ENCODE results near the gene SORCS1.

Gene SORCS1

GRCh38 chr10:106919871-106920282 lies 244.6 kb downstream of the SORCS1 start:
- H3K4me3 ChIP-seq (ENCODE audit: low read depth, low read length) = no peak overlapping the region
- TF ChIP-seq, protein P1, sequence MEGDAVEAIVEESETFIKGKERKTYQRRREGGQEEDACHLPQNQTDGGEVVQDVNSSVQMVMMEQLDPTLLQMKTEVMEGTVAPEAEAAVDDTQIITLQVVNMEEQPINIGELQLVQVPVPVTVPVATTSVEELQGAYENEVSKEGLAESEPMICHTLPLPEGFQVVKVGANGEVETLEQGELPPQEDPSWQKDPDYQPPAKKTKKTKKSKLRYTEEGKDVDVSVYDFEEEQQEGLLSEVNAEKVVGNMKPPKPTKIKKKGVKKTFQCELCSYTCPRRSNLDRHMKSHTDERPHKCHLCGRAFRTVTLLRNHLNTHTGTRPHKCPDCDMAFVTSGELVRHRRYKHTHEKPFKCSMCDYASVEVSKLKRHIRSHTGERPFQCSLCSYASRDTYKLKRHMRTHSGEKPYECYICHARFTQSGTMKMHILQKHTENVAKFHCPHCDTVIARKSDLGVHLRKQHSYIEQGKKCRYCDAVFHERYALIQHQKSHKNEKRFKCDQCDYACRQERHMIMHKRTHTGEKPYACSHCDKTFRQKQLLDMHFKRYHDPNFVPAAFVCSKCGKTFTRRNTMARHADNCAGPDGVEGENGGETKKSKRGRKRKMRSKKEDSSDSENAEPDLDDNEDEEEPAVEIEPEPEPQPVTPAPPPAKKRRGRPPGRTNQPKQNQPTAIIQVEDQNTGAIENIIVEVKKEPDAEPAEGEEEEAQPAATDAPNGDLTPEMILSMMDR (IDR thresholded peaks at IDR 0.05; ENCODE audit: low read depth, low read length) = no peak

DNA sequence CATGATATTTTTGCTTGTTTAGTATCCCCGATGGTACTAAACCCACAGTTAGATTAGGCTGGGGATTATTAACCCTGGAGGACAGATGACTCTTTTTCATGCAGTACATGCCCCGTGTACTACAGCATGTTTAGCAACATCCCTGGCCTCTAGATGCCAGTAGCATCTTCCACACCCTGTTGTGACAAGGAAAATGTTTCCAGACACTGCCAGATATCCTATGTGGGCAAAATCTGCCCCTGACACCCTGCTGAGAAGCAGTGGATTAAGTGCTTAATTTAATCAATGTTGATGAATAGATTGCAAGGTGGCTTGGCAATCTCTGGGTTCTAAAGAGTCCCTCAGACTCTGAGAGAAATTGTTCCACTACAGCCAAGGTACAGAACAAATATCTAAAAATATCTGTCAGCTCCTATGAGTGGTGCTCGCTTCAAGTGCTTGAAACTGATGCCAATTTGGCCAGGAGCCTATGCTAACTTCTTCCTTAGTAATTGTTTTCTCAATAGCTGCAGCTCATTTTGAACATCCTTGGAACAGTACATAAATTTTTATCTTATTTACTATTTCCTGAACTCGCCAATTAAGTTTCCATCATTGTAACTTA lies 247.0 kb downstream of the SORCS1 start:
- no peak overlapping the region for H3K4me3 ChIP-seq (ENCODE audit: low read depth, low read length)
- TF ChIP-seq, protein P1 (IDR thresholded peaks at IDR 0.05; ENCODE audit: low read depth, low read length) = no peak

DNA sequence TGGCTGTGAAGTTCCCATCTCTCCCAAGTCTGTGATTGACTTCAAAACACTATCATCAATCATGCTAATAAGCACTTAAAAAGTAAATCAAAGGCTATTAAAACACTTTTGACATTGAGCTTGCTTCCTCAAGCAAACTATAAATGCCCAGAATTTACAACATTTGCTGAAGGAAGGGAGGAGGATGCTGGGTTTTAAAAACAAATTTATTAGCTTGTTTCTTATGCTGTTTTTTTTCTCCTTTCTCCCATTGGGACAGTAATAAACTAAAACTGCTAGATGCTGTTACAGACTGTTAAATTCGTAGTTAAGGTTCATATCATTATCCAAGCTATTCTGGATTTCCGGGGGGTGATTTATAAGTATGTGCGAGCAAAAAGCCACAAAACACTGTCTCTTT lies 250.5 kb downstream of the SORCS1 start:
- TF ChIP-seq, protein P1 (IDR thresholded peaks at IDR 0.05; ENCODE audit: low read depth, low read length) = no peak
- H3K4me3 ChIP-seq (ENCODE audit: low read depth, low read length) = no peak overlapping the region

- TF ChIP-seq, protein P1 (IDR thresholded peaks at IDR 0.05; ENCODE audit: low read depth, low read length) = no peak
- no peak overlapping the region for H3K4me3 ChIP-seq (ENCODE audit: low read depth, low read length)
These were observed 251.2 kb downstream of the SORCS1 start for GRCh38 chr10:106913348-106913747.

DNA sequence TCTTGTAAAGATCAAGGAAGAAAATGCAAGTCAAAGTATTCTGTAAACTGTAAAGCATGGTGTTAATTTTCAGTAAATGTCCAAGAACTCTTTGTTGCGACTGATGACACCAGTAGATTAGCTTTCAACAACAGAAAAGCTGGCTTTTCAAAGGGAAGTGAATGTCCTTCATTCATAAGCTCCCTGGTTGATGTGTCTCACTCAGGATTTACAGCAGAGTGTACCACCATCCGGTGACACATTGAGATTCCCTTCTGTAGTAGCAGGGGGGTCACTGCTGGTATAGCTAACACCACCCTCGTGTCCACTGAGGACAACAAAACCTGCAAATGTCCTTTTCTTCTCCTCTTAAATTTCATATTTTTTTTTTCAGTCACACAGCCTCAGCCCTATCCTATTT lies 253.4 kb downstream of the SORCS1 start:
- no peak overlapping the region for H3K4me3 ChIP-seq (ENCODE audit: low read depth, low read length)
- TF ChIP-seq, protein P1 (IDR thresholded peaks at IDR 0.05; ENCODE audit: low read depth, low read length) = no peak

- no peak overlapping the region for H3K4me3 ChIP-seq (ENCODE audit: low read depth, low read length)
- TF ChIP-seq, protein P1 (IDR thresholded peaks at IDR 0.05; ENCODE audit: low read depth, low read length) = no peak
These were observed 253.8 kb downstream of the SORCS1 start for GRCh38 chr10:106910666-106911065.

DNA sequence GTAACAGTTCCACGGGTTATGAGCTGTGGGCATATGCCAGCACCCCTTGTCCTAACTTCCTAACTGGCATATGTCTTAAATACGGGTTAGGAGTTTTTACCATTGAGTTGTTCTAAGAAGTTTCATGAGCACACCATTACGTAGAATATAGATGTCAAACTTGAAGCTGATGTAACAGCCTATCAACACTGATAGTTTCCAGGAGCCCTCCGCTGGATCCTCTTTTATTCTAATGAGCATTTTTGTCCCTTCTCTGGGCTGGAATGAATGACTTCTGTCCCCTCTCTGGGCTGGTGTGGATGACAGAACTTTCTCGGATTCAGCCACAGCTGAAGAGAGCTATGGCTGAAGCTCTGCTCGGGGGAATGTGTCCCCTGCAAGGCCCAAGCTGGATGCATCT lies 256.3 kb downstream of the SORCS1 start:
- TF ChIP-seq, protein P1 (IDR thresholded peaks at IDR 0.05; ENCODE audit: low read depth, low read length) = no peak
- no peak overlapping the region for H3K4me3 ChIP-seq (ENCODE audit: low read depth, low read length)

Measured in WI38 (cell line).